ENCODE results near the gene EID3. TPM values are rescaled to one million over a fixed set of nuclear protein-coding genes. Genes with fewer than 3 reads are reported as not detected.

The EID3 gene
- total and polyA plus RNA-seq, 2 experiments from 2014 or later = 3.3 to 3.4 TPM

GRCh38 chr12:104317538-104318210, 14.1 kb downstream of the EID3 start:
- no peaks in the 10 kb centered on the region for H3F3A ChIP-seq (replicated peaks; ENCODE audit: low read depth)
- H3K79me2 ChIP-seq (replicated peaks; ENCODE audit: insufficient read depth) = peaks cover 5% of the 10 kb centered on the region; the same call in 1 of the 2 replicates
- H3K4me1 ChIP-seq (ENCODE audit: insufficient read depth) = no peaks in the 10 kb centered on the region
- no peak overlapping the region for H3K4me3 ChIP-seq
- Mint-ChIP-seq H3K4me1 (no peaks in the 10 kb centered on the region), H3K27me3 (ENCODE audit: insufficient read depth, low read depth, poor library complexity) (no peaks in the 10 kb centered on the region), H3K9me3 (no peaks in the 10 kb centered on the region), H3K36me3 (ENCODE audit: low read depth) (peaks cover 94% of the 10 kb centered on the region), H3K27ac (no peak overlapping the region), H3K4me3 (no peak overlapping the region)
- DNase-seq (ENCODE audit: low spot score) = no peak
- H3K4me2 ChIP-seq = no peak overlapping the region
- H2AFZ ChIP-seq = no peak overlapping the region
- no peak for TF ChIP-seq ZNF331 (CRISPR knock-in tag; IDR thresholded peaks at IDR 0.05; ENCODE audit: low read depth)
- no peak for TF ChIP-seq REST (IDR thresholded peaks at IDR 0.05; ENCODE audit: unreplicated experiment)
- no peak for TF ChIP-seq POLR2AphosphoS5 (IDR thresholded peaks at IDR 0.05; ENCODE audit: low read depth)
- no peak for TF ChIP-seq EZH2 (IDR thresholded peaks at IDR 0.05; ENCODE audit: low read depth, unreplicated experiment)
- TF ChIP-seq CTCF (conservative IDR thresholded peaks at IDR 0.05; ENCODE audit: low read depth in 2 of 2) = no peak
- no peak for TF ChIP-seq NANOG (IDR thresholded peaks at IDR 0.05; ENCODE audit: borderline replicate concordance)
- no peak for TF ChIP-seq ZNF114 (CRISPR knock-in tag; IDR thresholded peaks at IDR 0.05)
- no peak for TF ChIP-seq ZNF462 (CRISPR knock-in tag; IDR thresholded peaks at IDR 0.05)
- no peak for TF ChIP-seq EZH2phosphoT487 (IDR thresholded peaks at IDR 0.05; ENCODE audit: unreplicated experiment)
- H3K36me3 ChIP-seq (ENCODE audit: insufficient read depth) = peaks cover 71% of the 10 kb centered on the region
- peaks cover 9% of the 10 kb centered on the region; the same call in 1 of the 2 replicates for H4K20me1 ChIP-seq (replicated peaks; ENCODE audit: insufficient read depth)
- no peaks in the 10 kb centered on the region for H3K9me2 ChIP-seq (ENCODE audit: insufficient read depth)
- no peak overlapping the region for H3K27ac ChIP-seq (ENCODE audit: low read depth)
- H3K27me3 ChIP-seq (ENCODE audit: insufficient read depth) = no peaks in the 10 kb centered on the region
- no peak for ATAC-seq

All from GM23338 (cell line).